HT-29 (cell line): ENCODE results near the gene ZNF835. TPM values are rescaled to one million over a fixed set of nuclear protein-coding genes. Genes with fewer than 3 reads are reported as not detected.
A peak's percentile ranks its signal among the peaks of the same experiment; 100 is the strongest.

Experiments used
- DNase-seq: peaks from one replicate; pipeline ENCODE4 v3.0.0-alpha.2; 2015; ENCODE audit warnings: low spot score
- total RNA-seq: library from RNA; depleted of rRNA; stranded (reverse); fragments of >200 nt; shearing (Covaris generic); gene quantifications from 2 replicates; pipeline ENCODE4 v1.2.3, GENCODE V29; 2014; rRNA removed

Gene ZNF835
- total RNA-seq, 1 experiment from 2014 or later = not detected

DNA sequence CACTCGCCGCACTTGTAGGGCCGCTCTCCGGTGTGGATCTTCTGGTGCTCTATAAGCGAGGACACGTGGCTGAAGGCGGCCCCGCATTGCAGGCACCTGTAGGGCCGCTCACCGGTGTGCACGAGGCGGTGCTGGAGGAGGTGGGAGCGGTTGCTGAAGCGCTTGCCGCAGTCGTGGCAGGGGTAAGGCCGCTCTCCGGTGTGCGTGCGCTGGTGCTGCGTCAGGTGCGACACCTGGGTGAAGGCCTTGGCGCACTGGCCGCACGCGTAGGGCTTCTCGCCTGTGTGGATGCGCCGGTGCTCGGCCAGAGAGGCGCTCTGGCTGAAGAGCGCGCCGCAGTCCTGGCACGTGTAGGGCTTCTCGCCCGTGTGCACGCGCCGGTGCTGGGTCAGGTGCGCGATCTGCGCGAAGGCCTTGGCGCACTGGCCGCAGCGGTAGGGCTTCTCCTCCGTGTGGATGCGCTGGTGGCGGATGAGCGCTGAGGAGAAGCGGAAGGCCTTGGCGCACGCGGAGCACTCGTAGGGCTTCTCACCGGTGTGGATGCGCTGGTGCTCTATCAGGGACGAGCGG is 7.5 kb downstream of the ZNF835 start:
- no peak for DNase-seq

GRCh38 chr19:56661248-56661647 is 10.3 kb downstream of the ZNF835 start:
- DNase-seq = no peak

GRCh38 chr19:56660381-56661107 is 11.0 kb downstream of the ZNF835 start:
- no peak for DNase-seq

DNA sequence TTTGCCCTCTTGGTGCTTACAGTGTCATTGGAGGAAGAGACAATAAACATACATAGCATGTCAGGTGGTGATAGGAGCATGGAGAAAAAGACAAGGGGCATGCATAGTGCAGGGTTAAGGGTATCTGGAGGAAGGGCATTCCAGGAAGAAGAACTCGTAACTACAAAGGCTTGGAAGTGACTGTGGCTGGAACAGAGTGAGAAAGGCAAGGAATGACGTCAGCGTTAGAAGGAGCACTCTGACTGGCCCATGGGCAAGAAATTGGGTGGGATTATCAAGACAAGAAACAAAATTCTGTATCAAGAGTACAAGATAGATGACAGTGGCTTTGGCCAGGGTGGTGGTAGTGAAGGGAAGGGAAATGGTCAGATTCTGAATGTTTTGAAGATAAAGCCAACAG is 17.4 kb downstream of the ZNF835 start:
- no peak for DNase-seq

- DNase-seq = no peak
Observed at GRCh38 chr19:56643460-56643955, 28.0 kb downstream of the ZNF835 start.

GRCh38 chr19:56642711-56643459 is 28.7 kb downstream of the ZNF835 start, which contains the start of gene SMIM17:
Gene SMIM17 (plus strand): TSS chr19:56643159. CDS start chr19:56645668, 2,509 bp downstream.
- DNase-seq = no peak

DNA sequence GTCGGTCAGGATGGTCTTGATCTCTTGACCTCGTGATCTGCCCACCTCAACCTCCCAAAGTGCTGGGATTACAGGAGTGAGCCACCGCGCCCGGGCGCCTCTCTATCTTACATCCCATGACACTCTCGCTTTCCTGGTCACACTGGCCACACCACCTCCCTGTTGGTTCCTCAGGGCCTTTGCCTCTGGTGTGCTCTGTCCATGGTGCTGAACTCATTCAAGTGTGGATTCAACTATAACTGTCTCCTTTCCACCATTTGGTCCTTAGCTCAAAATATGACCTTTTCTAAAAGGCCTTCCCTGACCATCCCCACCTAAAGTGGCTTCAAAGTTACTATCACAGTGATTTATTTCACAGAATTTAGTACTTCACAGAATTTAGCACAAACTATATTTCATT is 32.3 kb downstream of the ZNF835 start:
- peak; percentile 22 for DNase-seq

DNA sequence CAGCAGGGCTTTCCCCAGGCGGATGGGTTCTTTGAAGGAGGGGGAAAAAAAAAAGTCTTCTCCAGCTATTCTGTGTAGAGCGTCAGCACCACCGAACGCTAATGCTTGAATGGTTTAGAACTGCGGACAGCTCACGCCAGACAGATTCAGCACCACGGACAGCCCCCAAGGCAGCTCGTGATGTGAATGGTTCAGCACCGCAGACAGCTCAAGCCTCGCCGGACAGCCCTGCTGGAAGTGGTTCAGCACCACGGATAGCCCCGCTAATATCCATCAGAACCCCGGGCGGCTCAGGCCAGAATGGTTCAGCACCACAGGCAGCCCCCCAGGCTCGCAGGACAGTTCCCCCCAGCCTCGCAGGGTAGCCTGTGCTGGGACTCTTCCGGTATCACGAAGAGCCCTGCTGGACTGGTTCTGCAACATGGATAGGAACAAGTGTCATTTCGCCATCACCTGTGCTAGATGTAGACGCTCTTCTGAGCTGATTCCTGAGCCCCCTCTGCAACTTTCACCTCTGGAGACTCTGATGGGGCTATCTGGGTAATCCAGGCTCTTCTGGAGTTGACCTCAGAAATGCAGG is 33.5 kb downstream of the ZNF835 start:
- DNase-seq = peak; percentile 69

DNA sequence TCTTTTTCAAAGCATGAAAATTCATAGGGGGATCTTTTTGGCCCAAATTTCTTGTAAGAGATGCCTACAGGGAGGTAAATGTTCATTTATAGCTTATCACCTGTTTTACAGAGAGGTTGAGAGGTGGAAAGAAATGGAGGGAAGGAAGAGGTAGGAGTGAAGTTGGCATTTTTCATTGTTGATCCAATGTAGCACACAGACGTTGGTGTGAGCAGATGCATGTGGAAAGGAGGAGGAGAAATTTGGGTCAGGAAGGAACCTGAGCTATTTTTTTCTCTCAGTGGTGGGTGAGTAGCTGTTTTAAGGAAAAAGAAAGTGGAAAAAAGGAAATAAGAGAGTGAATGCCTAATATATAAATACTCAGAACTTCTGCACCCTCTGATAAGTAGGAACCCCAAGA is 38.5 kb downstream of the ZNF835 start:
- no peak for DNase-seq

DNA sequence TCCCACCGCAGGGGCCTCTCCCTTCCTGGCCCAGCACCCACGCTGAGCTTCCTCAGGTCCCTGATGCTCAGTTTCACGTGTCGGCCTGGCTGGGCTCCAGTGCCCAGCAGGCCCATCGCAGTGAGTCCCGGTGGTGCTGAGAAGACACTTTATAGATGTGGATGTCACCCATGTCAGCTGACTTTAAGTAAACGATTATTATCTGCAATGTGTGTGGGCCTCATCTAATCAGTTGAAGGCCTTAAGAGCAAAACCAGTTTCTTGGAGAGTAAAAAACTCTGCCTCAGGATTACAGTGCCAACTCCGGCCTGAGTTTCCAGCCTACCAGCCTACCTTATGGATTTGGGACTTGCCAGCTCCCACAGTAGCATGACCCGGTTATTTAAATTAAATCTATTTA is 45.8 kb downstream of the ZNF835 start:
- no peak for DNase-seq

- DNase-seq = no peak
Observed at GRCh38 chr19:56623006-56623405, 48.6 kb downstream of the ZNF835 start.

DNA sequence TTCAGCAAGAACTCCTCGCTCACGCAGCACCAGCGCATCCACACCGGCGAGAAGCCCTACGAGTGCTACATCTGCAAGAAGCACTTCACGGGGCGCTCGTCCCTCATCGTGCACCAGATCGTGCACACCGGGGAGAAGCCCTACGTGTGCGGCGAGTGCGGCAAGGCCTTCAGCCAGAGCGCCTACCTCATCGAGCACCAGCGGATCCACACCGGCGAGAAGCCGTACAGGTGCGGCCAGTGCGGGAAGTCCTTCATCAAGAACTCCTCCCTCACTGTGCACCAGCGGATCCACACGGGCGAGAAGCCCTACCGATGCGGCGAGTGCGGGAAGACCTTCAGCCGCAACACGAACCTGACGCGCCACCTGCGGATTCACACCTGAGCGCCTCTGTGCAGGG is 49.2 kb downstream of the ZNF835 start:
- no peak for DNase-seq

- DNase-seq = no peak
Observed at GRCh38 chr19:56619121-56619520, 52.4 kb downstream of the ZNF835 start.

- no peak for DNase-seq
Observed at GRCh38 chr19:56617531-56617930, 54.0 kb downstream of the ZNF835 start.

DNA sequence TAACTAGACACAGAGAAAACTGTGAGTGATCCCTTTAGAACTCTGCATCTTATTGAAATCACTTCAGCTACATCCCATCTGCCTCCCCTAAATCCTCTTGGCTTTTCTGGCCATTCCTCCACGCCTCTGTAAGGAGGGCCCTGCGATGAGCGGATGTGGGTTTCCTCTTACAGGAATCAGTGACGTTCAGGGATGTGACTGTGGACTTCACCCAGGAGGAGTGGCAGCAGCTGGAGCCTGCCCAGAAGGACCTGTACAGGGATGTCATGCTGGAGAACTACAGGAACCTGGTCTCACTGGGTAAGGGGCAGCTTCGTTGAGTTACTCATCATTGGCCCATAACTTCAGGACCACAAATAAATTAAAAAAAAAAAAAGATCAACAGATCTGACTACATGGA is 57.9 kb downstream of the ZNF835 start:
- DNase-seq = no peak

DNA sequence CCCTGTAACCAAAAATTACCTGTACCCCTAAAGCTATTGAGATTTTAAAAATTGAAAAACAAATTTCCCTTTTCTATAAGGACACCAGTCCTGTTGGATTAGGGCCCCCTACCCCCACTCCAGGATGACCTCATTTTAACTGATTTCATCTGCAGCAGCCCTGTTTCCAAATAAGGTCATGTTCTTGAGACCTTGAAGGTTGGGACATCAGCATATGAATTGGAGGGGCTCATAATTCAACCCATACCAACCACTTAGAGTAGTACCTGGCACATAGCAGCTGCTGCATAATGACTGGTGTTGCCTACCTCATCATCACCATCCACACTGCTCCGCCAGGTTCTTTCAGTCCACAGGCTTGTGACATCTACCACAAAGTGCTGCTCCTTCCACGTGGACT is 58.8 kb downstream of the ZNF835 start:
- no peak for DNase-seq

Other genes with a start within 250 kb of the ZNF835 start
- gene ZNF667, start 194.4 kb downstream of the ZNF835 start, total RNA-seq = not detected in 2 replicates
- not detected in 2 replicates for gene ZNF471, start 163.9 kb downstream of the ZNF835 start, total RNA-seq
- not detected in 2 replicates for gene ZFP28, start 132.8 kb downstream of the ZNF835 start, total RNA-seq
- not detected in 2 replicates for gene ZNF470, start 104.3 kb downstream of the ZNF835 start, total RNA-seq
- gene ZNF71, start 76.5 kb downstream of the ZNF835 start, total RNA-seq = not detected in 2 replicates
- not detected in 2 replicates for gene SMIM17, start 28.6 kb downstream of the ZNF835 start, total RNA-seq
- gene PEG3, start 169.0 kb upstream of the ZNF835 start, total RNA-seq = not detected in 2 replicates
- gene ZIM2, start 169.0 kb upstream of the ZNF835 start, total RNA-seq = not detected in 2 replicates